NCI-H526 treated with DMSO at 0.1 percent for 48 hours (cell line): Measurements from ENCODE around the gene DPP6.

Source experiments
- DNase-seq: peaks from one replicate; lab custom pipeline; 2025; lab: John Stamatoyannopoulos, UW

DPP6 gene

DNA sequence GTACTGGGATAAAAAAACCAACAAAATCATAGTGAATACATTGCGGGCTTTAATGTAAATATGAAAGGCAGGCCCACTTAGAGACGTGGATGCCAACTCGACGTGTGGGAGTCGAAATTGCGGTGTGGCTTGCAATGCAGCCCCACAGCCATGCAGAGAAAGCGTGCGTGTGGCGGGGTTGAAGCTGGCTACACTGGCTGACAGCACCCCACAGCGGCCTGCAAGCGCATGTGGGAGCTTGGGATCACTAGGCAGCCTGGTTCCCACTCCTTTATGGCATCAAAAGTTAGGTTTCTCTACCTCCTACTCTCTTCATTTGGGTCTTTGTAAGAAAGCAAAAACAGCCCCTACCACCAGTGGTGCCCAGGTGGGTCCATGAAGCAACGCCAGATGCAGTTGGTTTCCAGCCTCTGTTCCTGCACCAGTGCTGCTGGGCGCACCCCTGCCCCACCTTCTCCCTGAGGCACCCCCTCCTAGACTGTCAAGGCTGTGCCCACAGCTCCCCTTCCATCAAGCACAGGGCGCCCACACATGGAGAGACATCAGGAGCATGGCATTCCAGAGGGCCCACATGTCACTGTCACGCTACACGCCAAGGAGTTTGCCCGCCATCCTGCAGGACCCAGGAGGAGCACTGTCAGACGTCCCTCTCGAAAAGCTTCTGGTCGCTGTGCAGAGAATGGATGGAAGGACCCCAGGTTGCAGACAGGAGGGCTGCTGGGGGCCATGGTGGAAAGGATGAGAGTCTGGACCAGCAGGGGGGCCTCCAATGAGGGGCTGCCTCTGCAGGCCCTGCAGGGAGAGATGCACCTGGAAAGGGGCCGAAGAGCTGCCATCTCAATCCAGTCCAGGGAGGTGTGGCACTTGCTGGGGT, 807.8 kb downstream of the DPP6 start:
- DNase-seq: no peak

DNA sequence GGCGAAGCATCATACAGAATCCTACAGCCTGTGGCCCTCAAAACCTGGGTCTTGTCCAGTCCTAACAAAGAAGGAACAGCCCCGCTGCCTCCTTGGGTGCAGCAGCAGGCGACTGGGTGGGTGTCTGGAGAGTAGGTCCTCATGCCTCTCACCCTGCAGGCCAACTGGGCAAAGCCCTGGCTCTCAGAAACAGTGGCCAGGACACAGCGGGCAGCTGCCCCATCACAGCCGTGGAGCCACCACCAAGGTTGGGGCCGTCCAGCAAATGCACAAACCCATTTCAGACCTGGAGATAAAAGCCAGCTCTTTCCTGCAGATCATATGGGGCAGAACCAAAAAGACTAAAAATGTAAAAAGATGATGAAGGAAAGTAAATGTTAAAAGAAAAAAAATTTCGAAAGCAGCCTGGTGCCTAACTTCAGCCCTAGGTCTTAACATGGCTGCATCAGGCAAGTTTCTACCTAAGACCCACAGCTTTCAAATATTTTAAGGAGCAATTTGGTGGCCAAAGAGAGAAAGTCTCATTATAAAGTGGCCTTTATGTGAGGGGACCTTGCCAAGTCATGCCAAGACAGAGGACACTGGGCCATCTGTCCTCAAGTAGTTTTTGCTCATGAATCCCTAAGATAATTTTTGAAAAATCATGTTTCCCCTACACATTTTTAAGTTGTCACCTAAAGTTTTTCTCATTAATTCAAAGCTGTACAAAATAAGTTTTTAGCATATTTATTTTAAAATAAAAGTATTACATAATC, 808.6 kb downstream of the DPP6 start:
- DNase-seq: no peak

DNA sequence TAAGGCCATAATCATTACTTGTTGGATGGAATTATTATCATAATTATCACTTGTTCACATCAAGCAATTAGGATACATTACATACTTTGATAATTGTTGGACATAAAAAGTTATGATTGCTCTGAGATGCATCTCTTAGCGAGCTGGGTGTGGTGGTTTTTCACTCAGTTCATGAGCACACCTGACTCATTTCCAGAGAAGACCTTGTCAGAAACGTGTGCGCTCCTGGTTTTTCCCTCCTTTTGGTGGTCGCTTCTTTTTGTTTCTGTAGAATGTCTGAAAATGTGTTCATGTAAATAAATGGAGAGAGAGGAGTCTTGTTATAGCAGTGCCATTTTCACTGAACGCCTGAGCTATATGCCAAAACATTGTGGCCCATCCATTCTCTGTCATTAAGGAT, 809.4 kb downstream of the DPP6 start:
- DNase-seq: no peak

- no peak for DNase-seq
Observed at GRCh38 chr7:154862153-154862791, 810.1 kb downstream of the DPP6 start.

DNA sequence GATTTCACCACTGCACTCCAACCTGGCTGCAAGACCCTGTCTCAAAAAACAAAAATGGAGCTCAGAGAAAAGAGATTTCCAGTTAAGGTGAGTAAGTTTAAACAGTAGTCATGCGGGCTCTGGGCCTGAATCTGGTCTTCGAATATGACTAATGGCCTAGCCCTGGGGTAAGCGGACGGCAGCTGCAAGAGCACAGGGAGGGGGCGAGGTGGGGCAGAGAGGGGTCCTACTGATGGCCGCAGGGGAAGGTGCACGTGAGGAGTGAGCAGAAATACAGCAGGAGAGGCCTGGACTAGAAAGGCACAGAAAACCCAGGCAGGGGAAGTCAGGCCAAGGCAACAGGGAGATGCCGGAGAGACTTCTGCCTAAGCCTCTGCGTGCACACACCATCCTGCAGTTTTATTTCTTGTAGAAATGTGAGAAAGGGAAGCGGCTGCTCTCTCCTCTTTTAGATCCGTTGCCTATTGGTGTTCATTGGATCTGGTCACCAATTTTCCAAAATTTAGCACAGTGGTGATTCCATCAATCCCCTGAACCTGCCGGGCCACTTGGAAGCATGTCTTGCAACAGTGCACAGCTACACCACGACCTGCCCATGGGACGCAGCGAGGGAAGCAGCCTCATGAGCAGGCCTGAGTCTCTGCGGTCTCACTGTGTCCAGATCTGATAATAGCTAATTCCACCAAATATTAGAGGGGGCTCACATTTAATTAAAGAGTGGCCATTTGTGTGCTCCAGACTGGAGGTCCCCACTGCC, 811.7 kb downstream of the DPP6 start:
- DNase-seq: no peak

GRCh38 chr7:154864523-154864891, 812.3 kb downstream of the DPP6 start:
- DNase-seq: no peak

- no peak for DNase-seq
Observed at GRCh38 chr7:154865984-154866685, 813.9 kb downstream of the DPP6 start.

DNA sequence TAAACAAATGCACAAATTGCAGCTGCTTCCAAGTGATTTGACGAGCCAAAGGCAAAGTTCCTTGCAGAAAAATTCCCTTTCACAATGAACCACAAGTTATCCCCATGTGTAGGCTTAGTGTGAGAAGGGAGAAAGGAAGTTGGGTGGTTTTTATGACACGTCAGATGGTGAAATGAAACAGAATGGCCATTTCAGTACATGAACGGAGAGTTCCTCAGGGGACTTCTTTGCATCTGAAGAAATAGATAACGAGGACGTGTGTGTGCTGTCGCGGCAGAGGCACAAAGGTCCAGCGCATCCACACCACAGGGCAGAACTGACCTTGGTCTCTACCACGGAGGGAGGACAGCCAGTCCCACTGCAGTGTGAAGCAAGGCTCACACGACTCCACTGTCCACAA, 814.9 kb downstream of the DPP6 start:
- DNase-seq: no peak

DNA sequence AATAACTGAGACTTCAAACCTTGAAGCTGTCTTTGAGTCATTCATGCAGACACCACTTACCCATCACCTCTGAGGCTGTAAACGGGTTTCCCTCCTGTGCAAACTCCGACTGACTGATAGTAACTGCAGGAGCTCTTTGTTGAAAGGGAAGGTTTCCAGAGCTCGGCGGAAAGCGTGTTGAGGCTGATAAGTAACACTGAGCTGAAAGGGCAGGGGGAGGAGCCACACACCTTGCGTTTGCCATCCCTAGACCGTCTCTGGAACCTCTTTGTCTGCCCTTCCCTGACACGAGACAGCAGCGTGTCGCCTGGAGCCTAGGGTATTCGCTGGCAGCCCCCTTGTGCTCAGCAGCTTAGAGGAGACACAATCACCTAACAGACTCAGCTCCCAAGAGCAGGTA, 816.7 kb downstream of the DPP6 start:
- no peak for DNase-seq

DNA sequence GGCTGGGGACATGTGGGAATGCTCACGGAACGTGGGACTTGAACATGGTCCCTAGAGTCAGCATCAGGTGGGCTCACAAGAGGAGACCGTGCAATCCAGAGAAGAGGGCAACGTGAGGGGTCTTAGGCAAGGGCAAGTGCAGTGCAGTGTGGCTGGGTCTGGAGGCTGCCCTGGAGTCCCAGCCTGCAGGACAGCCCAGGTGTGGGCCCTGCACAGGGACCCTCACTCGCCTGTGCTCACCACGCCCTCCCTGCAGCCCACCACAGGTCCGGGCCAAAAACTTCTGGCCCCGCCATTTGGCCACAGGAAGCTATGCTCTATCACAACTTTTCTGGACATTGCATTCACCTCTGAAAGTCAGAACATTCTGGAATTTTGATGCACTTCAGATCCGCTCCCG, 817.2 kb downstream of the DPP6 start:
- DNase-seq: no peak

GRCh38 chr7:154871507-154871906, 819.3 kb downstream of the DPP6 start:
- DNase-seq: peak; percentile 61

DNA sequence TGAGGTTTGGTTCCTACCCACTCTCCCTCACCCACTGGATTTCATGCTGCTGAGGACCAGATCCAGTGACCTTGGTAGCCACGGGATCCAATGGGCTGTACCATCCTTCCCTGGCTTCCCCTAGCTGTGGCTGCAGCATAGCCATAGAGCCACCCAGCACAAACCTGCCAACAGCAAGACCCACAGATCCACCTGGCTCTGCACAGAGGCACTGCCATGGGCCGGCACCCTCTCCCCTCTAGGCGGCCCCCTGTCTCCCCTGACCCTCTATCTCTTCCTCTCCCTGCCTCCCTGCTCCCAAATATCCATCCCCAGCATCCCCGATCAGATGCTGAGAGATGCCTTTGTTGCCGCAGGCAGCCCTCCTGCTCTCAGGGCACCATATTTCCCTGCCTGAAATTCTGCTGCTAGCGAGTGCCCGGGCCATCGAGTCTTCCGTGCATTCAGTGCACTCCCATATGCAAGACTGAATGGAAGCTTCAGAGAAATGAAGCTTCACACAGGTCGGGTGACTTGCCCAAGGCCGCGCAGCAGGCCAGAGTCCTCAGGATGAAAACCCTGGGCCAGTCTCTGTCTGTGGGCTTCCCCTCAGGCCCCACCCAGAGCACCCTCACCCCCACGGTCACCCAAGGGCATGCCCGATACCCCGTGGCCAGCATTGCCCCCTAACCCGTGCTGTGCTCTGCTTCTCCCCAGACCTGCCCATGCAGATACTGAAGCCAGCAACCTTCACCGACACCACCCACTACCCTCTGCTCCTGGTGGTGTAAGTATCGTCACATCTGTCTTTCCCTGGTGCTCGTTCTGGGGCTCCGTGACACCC, 819.9 kb downstream of the DPP6 start:
- no peak for DNase-seq

DNA sequence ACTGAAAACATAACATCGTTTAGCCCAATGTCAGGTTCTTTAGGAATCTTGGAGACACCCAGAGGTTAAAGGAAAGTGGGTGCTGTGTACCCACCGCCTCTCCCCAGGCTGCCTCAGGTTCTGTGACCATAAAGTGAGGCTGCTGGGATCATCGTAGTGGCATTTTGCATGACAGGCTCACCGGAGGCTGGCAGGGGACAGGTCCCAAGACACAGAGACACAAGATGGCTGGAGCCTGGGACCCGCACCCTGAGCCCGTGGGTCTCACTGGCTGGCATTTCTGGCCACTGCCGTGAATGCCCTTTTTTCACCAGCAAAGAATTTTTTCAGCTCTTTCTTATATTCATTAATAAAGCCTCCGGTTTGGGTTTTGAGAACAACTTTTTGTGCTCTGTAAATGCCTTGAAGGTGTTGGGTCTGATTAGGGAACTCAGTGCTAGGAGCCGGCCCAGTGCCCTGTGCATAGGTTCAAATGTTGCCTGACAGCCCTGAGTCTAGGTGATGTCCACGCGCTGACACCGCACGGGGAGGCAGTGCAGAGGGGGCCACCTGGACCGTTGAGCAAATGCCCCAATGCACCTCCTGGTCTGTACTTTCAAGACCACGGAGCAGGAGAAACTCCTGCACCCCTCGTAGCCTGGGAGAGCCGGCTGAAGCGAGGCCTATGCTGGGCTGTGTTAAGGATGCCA, 820.8 kb downstream of the DPP6 start:
- DNase-seq: no peak

GRCh38 chr7:154873500-154874121, 821.4 kb downstream of the DPP6 start:
- no peak for DNase-seq

DNA sequence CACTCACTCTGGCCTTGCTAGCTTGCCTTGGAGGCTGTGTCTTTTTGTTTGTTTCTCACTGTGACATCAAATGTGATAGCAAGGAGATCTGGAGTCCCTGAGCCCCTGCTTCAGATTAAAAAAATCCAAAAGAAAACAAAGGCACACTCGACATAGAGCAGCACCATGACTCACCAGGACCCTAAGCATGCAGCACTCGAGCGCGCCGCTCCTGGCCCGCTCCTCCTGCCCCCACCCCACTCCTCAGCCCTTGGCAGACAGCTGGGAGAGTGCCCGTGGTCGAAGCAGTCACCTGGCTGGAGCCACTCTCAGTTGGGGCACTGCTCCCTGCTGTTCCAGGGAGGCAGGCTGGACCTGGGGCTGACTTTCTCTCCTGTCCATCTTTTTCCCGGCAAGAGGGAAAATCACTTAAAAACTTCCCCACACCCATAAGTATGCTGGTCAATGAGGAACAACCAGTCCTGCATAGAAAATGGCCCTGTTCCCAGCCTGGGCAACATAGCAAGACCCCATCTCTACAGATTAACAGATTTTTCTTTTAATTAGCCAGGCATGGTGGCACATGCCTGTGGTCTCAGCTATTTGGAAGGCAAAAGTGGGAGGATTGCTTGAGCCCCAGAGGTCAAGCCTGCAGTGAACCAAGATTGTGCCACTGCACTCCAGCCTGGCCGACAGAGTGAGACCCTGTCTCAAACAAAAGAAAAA, 822.4 kb downstream of the DPP6 start:
- DNase-seq: no peak

- DNase-seq: no peak
Observed at GRCh38 chr7:154875297-154875696, 823.1 kb downstream of the DPP6 start.

- no peak for DNase-seq
Observed at GRCh38 chr7:154876516-154876915, 824.3 kb downstream of the DPP6 start.

DNA sequence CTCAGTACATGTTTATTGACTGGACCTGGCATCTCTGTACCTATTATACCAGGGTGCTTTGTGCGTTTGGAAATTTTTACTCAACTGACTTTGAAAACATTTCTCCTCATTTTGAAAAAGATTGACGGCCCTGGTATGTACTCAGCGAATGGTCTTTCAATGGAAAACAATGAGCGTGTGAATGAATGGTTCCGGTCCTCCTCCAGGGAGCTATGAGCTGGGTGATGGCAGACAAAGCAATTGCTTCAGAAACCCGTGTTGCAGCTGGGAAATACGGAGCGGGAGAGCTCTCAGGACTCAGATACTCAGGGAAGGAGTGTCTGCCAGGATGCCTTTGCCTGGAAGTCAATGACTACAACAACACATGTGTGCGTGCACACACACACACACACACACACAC, 824.8 kb downstream of the DPP6 start:
- no peak for DNase-seq

GRCh38 chr7:154879629-154880028, 827.4 kb downstream of the DPP6 start:
- DNase-seq: no peak
